Panc1 (cell line): ENCODE data around the gene RAET1E. TPM values are rescaled to one million over a fixed set of nuclear protein-coding genes. Genes with fewer than 3 reads are reported as not detected.

ENCODE experiments used
- ATAC-seq: fragments of 200-7000 bp; cut with Tn5 transposase; 2 replicates; pipeline ENCODE4 v1.9.1; 2020; ENCODE audit warnings: mild to moderate bottlenecking, moderate library complexity
- BruUV-seq: library from RNA; stranded (reverse); fragments of 400-500 nt; replicated peaks from 2 replicates; lab custom pipeline; 2021; lab: Mats Ljungman, UMichigan
- CTCF ChIA-PET: fragments of 300-600 bp; sonication (Branson Sonifier 250); formaldehyde crosslinking; loops from one replicate; lab custom pipeline; 2022; ENCODE audit warnings: antibody characterized with exemption; lab: Charles Lee
- POLR2A ChIA-PET: fragments of 300-600 bp; sonication (Branson Sonifier 250); formaldehyde crosslinking; loops from one replicate; lab custom pipeline; 2022; ENCODE audit warnings: antibody characterized with exemption; lab: Charles Lee
- DNase-seq: peaks from one replicate; pipeline ENCODE4 v3.0.0-alpha.2; 2010; ENCODE audit warnings: low read depth, low spot score
- H3K27ac ChIP-seq: 2 replicates; pipeline ENCODE4 v1.5.1; 2011; ENCODE audit warnings: mild to moderate bottlenecking, low read length, inconsistent platforms
- H3K27me3 ChIP-seq: fragments of 200-500 bp; sonication (Bioruptor generic); 2 replicates; pipeline ENCODE4 v1.6.0; 2014; ENCODE audit warnings: low read length, inconsistent platforms; ENCODE audit not compliant: control insufficient read depth, insufficient read depth
- H3K36me3 ChIP-seq: fragments of 200-500 bp; sonication (Bioruptor generic); 2 replicates; pipeline ENCODE4 v1.5.1; 2014; ENCODE audit warnings: inconsistent platforms, mild to moderate bottlenecking, low read length, moderate library complexity; ENCODE audit not compliant: control insufficient read depth, insufficient read depth
- H3K4me1 ChIP-seq: 2 replicates; pipeline ENCODE4 v1.5.1; 2011; ENCODE audit warnings: inconsistent platforms, mild to moderate bottlenecking, low read length, moderate library complexity; ENCODE audit not compliant: control insufficient read depth, insufficient read depth
- H3K4me3 ChIP-seq, 2 experiments: 2 replicates each; pipeline ENCODE4 v1.5.1; 2011 to 2012; ENCODE audit warnings: low read depth in 2 of 2, low read length in 2 of 2, mild to moderate bottlenecking in 2 of 2, inconsistent platforms in 1 of 2, moderate library complexity in 1 of 2
- H3K9me3 ChIP-seq: fragments of 200-500 bp; sonication (Bioruptor generic); 2 replicates; pipeline ENCODE4 v1.5.1; 2014; ENCODE audit warnings: low read depth, mild to moderate bottlenecking, inconsistent platforms, low read length, moderate library complexity; ENCODE audit not compliant: control insufficient read depth, insufficient read depth
- CTCF ChIP-seq: fragments of 450-650 bp; IDR thresholded peaks from 2 replicates; pipeline ENCODE4 v1.5.1; 2017; ENCODE audit warnings: mild to moderate bottlenecking
- POLR2AphosphoS5 ChIP-seq: IDR thresholded peaks from 2 replicates; pipeline ENCODE4 v1.6.1; 2012; ENCODE audit warnings: mild to moderate bottlenecking, low read depth, low read length, moderate library complexity
- REST ChIP-seq, 2 experiments: IDR thresholded peaks; 2 replicates each; pipeline ENCODE4 v1.6.1; 2011 to 2012; ENCODE audit warnings: low read depth in 2 of 2, control low read depth in 1 of 2, low read length in 1 of 2, mild to moderate bottlenecking in 1 of 2, moderate library complexity in 1 of 2; ENCODE audit not compliant: insufficient read depth in 1 of 2
- SIN3A ChIP-seq: IDR thresholded peaks from 2 replicates; pipeline ENCODE4 v1.6.1; 2012; ENCODE audit warnings: low read depth, mild to moderate bottlenecking, low read length, moderate library complexity, borderline replicate concordance; ENCODE audit not compliant: insufficient read depth
- TCF7L2 ChIP-seq: IDR thresholded peaks from 2 replicates; pipeline ENCODE4 v1.6.1; 2011; ENCODE audit warnings: mild to moderate bottlenecking, low read depth, low read length, inconsistent platforms
- in situ Hi-C: cut with HindIII; loops from 2 replicates; pipeline ENCODE4 v1.10.0; 2016; ENCODE audit warnings: low sequenced_read_pairs, low pct_unique_long_range_greater_than_20kb
- intact Hi-C: fragments of 100-400 bp; cut with micrococcal nuclease; formaldehyde crosslinking; loops from one replicate; pipeline ENCODE4 v1.10.0; 2022; ENCODE audit not compliant: unreplicated experiment
- total RNA-seq: library from RNA; stranded (reverse); gene quantifications from one replicate; pipeline ENCODE4 v1.2.1, GENCODE V29; 2021; ENCODE audit not compliant: unreplicated experiment

Gene RAET1E
- total RNA-seq, 1 experiment from 2014 or later, result 1.8 TPM

- POLR2A ChIA-PET, result no interaction called here
- DNase-seq, result peak; percentile 56
- Histone ChIP-seq H3K27me3 (peaks cover 6% of the 10 kb centered on the region; the same call in 1 of the 2 replicates), H3K36me3 (no peaks in the 10 kb centered on the region), H3K4me1 (0 out of 2 replicates have a peak, but pooled peaks cover 3% of the 10 kb centered on the region), H3K4me3 (peak overlapping the region; percentile 48 to 67), H3K27ac (peak overlapping the region; percentile 70), H3K9me3 (no peaks in the 10 kb centered on the region)
- TF ChIP-seq POLR2AphosphoS5 (0 out of 2 replicates have a peak, but pooled peaks have one; percentile 14), REST (IDR thresholded peaks at IDR 0.05; ENCODE audit: insufficient read depth in 1 of 2, low read depth in 2 of 2, low read length in 1 of 2) (no peak), CTCF (peak; percentile 97), SIN3A (no peak), TCF7L2 (no peak)
- no TSS peak for BruUV-seq
- intact Hi-C loops, result loop anchor here (2.0 to 10.0 kb wide), 3 partner anchors 61 to 203 kb away; partner anchors contain the start of gene LRP11
- CTCF ChIA-PET, result no interaction called here
- peak; percentile 91 for ATAC-seq
- in situ Hi-C loops, result no loop called here
Measured at GRCh38 chr6:149925974-149926777, 28.3 kb upstream of the RAET1E start.

- 0 out of 2 replicates have a peak, but pooled peaks cover 3% of the 10 kb centered on the region for H3K4me1 ChIP-seq
- peak overlapping the region; percentile 70 for H3K27ac ChIP-seq
- no peaks in the 10 kb centered on the region for H3K9me3 ChIP-seq
- peak overlapping the region; percentile 48 to 67 for H3K4me3 ChIP-seq
- BruUV-seq, result no TSS peak
- no peak for DNase-seq
- peak; percentile 36 for ATAC-seq
- intact Hi-C loops (loop anchor here (10.0 kb wide), 1 partner anchor 61 kb away; the partner anchor contains the start of gene LRP11), in situ Hi-C loops (no loop called here)
- POLR2A ChIA-PET, result no interaction called here
- no peaks in the 10 kb centered on the region for H3K36me3 ChIP-seq
- TF ChIP-seq REST (IDR thresholded peaks at IDR 0.05; ENCODE audit: insufficient read depth in 1 of 2, low read depth in 2 of 2, low read length in 1 of 2) (no peak), TCF7L2 (no peak), SIN3A (no peak), POLR2AphosphoS5 (no peak), CTCF (no peak)
- 0 out of 2 replicates have a peak, but pooled peaks cover 3% of the 10 kb centered on the region for H3K27me3 ChIP-seq
- CTCF ChIA-PET, result interaction anchor here (1.2 kb wide), 1 partner anchor 87 kb away, joined by 4 read pairs; no protein-coding TSS in a partner anchor
Measured at GRCh38 chr6:149925253-149925973, 27.5 kb upstream of the RAET1E start.
